KMS-11 (cell line): ENCODE results near the gene LUC7L.

Experiments
- H2AFZ ChIP-seq: fragments of 200-600 bp; sonication (generic); 2 replicates; pipeline ENCODE4 v1.6.1; 2016; ENCODE audit warnings: antibody characterized with exemption, mixed run types, low read depth
- H3K27ac ChIP-seq: fragments of 200-600 bp; sonication (generic); 2 replicates; pipeline ENCODE4 v1.6.1; 2016; ENCODE audit warnings: mild to moderate bottlenecking, mixed run types
- H3K27me3 ChIP-seq: fragments of 200-600 bp; sonication (generic); 2 replicates; pipeline ENCODE4 v1.6.1; 2017; ENCODE audit warnings: mild to moderate bottlenecking, low read depth, mixed run types, moderate library complexity; ENCODE audit not compliant: insufficient read depth
- H3K36me3 ChIP-seq: fragments of 200-600 bp; sonication (generic); 2 replicates; pipeline ENCODE4 v1.6.1; 2017; ENCODE audit warnings: mild to moderate bottlenecking, mixed run types; ENCODE audit not compliant: insufficient read depth
- H3K4me1 ChIP-seq: fragments of 200-600 bp; sonication (generic); 2 replicates; pipeline ENCODE4 v1.6.1; 2016; ENCODE audit warnings: mild to moderate bottlenecking, low read depth, mixed run types; ENCODE audit not compliant: poor library complexity, severe bottlenecking
- H3K4me2 ChIP-seq: fragments of 200-600 bp; sonication (generic); 2 replicates; pipeline ENCODE4 v1.7.0; 2016; ENCODE audit warnings: mild to moderate bottlenecking, mixed run types
- H3K4me3 ChIP-seq: fragments of 200-600 bp; sonication (generic); IDR thresholded peaks from 2 replicates; pipeline ENCODE4 v1.6.1; 2017; ENCODE audit warnings: low read depth, low read length, mixed read lengths; ENCODE audit not compliant: insufficient read depth
- H3K79me2 ChIP-seq: fragments of 200-600 bp; sonication (generic); 2 replicates; pipeline ENCODE4 v1.6.1; 2016; ENCODE audit warnings: low read depth, mixed run types; ENCODE audit not compliant: insufficient read depth
- H3K9ac ChIP-seq: fragments of 200-600 bp; sonication (generic); 2 replicates; pipeline ENCODE4 v1.6.1; 2016; ENCODE audit warnings: mild to moderate bottlenecking, mixed run types
- H4K20me1 ChIP-seq: fragments of 200-600 bp; sonication (generic); 2 replicates; pipeline ENCODE4 v1.6.1; 2016; ENCODE audit warnings: mild to moderate bottlenecking, mixed run types; ENCODE audit not compliant: insufficient read depth
- TF ChIP-seq, protein P1 (sequence below): fragments of 200-600 bp; sonication (generic); conservative IDR thresholded peaks from 2 replicates; pipeline ENCODE4 v1.6.1; 2017; ENCODE audit warnings: low read depth, mild to moderate bottlenecking, antibody characterized with exemption, low read length, moderate library complexity, mixed read lengths

LUC7L gene

DNA sequence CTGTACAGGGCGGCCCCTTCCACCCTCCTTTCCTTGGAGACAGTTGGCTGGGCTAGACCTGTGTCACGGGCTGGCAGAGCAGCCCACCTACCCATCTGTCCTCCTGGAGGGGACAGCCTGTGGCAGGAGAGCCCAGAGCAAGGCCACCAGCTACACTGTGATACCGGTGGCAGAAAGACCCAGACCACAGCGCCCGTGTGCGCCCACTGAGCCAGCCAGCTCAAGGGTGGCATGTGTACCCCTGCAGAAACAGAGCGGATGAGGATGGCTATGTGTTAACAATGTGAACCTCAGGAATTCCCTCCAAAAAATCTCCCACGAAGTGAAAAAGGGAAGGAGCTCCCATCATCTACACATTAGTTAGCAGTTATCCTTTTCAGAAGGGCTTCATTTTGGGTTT, 41.9 kb downstream of the LUC7L start:
- H3K27ac ChIP-seq: no peak overlapping the region
- TF ChIP-seq, protein P1, sequence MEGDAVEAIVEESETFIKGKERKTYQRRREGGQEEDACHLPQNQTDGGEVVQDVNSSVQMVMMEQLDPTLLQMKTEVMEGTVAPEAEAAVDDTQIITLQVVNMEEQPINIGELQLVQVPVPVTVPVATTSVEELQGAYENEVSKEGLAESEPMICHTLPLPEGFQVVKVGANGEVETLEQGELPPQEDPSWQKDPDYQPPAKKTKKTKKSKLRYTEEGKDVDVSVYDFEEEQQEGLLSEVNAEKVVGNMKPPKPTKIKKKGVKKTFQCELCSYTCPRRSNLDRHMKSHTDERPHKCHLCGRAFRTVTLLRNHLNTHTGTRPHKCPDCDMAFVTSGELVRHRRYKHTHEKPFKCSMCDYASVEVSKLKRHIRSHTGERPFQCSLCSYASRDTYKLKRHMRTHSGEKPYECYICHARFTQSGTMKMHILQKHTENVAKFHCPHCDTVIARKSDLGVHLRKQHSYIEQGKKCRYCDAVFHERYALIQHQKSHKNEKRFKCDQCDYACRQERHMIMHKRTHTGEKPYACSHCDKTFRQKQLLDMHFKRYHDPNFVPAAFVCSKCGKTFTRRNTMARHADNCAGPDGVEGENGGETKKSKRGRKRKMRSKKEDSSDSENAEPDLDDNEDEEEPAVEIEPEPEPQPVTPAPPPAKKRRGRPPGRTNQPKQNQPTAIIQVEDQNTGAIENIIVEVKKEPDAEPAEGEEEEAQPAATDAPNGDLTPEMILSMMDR: no peak
- H3K9ac ChIP-seq: no peak overlapping the region
- H3K36me3 ChIP-seq: no peaks in the 10 kb centered on the region; the same call in 1 of the 2 replicates
- no peak overlapping the region for H3K4me2 ChIP-seq
- no peak overlapping the region for H3K4me3 ChIP-seq
- no peak overlapping the region for H2AFZ ChIP-seq
- no peaks in the 10 kb centered on the region for H3K27me3 ChIP-seq
- no peaks in the 10 kb centered on the region; the same call in 1 of the 2 replicates for H4K20me1 ChIP-seq
- H3K79me2 ChIP-seq: no peaks in the 10 kb centered on the region
- no peaks in the 10 kb centered on the region for H3K4me1 ChIP-seq

DNA sequence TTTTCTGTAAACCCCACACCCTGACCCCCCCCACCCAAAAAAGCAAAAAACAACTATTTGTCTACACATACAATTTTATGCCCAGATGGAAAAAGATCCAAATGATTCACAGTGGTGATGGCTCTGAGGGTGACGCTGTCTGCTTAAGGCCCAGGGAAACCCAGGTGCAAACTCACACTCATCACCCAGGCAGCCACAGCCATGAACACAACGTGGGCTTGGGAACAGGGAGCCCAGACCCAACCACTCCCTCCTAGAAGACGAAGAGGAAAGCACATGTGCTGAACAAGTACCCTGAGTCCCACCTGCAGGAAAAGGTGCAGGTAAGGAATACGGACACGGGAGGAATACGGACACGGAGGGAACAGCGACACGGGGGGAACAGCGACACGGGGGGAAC, 43.6 kb downstream of the LUC7L start:
- Histone ChIP-seq H4K20me1 (no peaks in the 10 kb centered on the region), H3K4me3 (no peak overlapping the region), H3K27me3 (no peaks in the 10 kb centered on the region), H2AFZ (no peak overlapping the region), H3K9ac (no peak overlapping the region), H3K79me2 (no peaks in the 10 kb centered on the region), H3K4me1 (peaks cover 9% of the 10 kb centered on the region), H3K4me2 (no peak overlapping the region), H3K27ac (no peak overlapping the region), H3K36me3 (no peaks in the 10 kb centered on the region; the same call in 1 of the 2 replicates)
- TF ChIP-seq, protein P1: no peak

DNA sequence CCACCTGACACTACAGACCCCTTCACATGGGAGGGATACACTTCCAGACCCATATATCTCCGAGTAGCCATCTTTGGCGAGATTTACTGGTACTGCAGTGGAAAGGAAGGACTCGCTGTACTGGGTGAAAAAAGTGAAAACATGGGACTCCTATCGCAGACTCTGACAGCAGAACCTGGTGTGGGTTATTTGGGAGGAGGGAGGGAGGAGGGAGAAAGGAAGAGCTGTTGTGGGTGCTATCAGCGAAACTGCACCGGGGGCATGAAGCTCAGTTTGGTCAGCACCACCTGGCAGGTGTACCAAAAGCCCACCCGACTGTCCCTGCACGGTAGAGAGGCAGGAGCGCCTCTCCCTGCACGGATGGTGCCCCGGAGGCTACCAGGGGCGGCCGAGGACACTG, 44.0 kb downstream of the LUC7L start:
- no peak overlapping the region for H3K4me3 ChIP-seq
- no peaks in the 10 kb centered on the region for H3K27me3 ChIP-seq
- no peaks in the 10 kb centered on the region for H3K36me3 ChIP-seq
- peaks cover 10% of the 10 kb centered on the region for H3K4me1 ChIP-seq
- H3K27ac ChIP-seq: no peak overlapping the region
- no peak overlapping the region for H3K4me2 ChIP-seq
- no peaks in the 10 kb centered on the region for H3K79me2 ChIP-seq
- H2AFZ ChIP-seq: no peak overlapping the region
- H3K9ac ChIP-seq: no peak overlapping the region
- no peaks in the 10 kb centered on the region for H4K20me1 ChIP-seq
- TF ChIP-seq, protein P1: no peak

DNA sequence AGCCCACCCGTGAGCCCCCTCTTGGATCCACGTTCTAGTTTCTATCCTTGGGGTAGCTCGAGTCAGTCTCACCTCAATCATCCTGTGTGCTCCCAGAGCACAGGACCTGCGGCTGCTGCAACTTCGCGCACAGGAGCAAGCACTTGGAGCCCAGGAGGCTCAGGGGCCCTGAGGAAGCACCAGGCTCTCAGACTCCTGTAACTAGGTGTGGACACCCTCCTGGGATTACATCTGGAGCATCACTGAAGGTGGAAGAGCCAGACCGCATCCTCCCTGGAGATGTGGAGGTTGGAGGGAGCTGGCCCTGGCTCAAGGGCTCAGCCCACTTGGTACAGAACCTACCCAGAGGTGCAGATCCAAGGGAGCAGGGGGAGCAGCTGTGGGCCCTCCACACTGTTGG, 46.2 kb downstream of the LUC7L start:
- TF ChIP-seq, protein P1: no peak
- Histone ChIP-seq H3K36me3 (no peaks in the 10 kb centered on the region), H3K4me2 (no peak overlapping the region), H3K4me1 (peaks cover 10% of the 10 kb centered on the region), H3K4me3 (no peak overlapping the region), H3K27me3 (peaks cover 20% of the 10 kb centered on the region), H3K27ac (no peak overlapping the region), H2AFZ (no peak overlapping the region), H3K79me2 (no peaks in the 10 kb centered on the region), H4K20me1 (no peaks in the 10 kb centered on the region), H3K9ac (no peak overlapping the region)

DNA sequence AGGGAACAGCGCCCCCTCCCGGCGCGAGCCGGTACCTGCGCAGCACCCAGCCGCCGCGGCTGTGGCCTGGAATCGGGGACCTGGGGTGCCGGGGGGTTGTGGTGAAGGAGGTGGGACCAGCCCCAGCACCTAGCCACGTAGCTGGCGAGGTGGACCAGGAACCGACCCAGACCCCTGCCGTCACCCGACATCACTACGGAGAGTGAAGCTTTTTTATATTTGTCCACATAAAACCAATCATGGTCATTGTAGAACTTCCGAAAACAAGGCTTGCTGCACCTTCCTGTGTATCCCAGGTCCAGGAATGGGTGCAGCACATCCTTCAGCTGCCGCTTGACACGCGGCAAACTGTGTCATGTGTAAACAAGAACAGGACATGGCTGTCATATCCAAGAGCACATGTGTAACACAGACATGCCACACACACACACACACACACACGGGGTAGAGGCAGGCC, 47.7 kb downstream of the LUC7L start:
- H3K27me3 ChIP-seq: peaks cover 31% of the 10 kb centered on the region
- H3K4me2 ChIP-seq: peak overlapping the region; percentile 97
- 0 out of 2 replicates have a peak overlapping the region, but pooled peaks have one; percentile 94 for H2AFZ ChIP-seq
- no peaks in the 10 kb centered on the region for H3K36me3 ChIP-seq
- no peak overlapping the region for H3K4me3 ChIP-seq
- H3K27ac ChIP-seq: no peak overlapping the region
- H3K4me1 ChIP-seq: peaks cover 10% of the 10 kb centered on the region
- no peak overlapping the region for H3K9ac ChIP-seq
- H3K79me2 ChIP-seq: no peaks in the 10 kb centered on the region
- no peaks in the 10 kb centered on the region for H4K20me1 ChIP-seq
- TF ChIP-seq, protein P1: peak; percentile 98
